T-cell (primary cell): ENCODE results near the gene CDH4. TPM values are rescaled to one million over a fixed set of nuclear protein-coding genes. Genes with fewer than 3 reads are reported as not detected.

Source experiments
- ATAC-seq, 4 experiments: fragments of 200-7000 bp in 3 of 4; fragments of 150-1000 bp in 1 of 4; cut with Tn5 transposase; replicated peaks in 1 of 4; 1 replicate in 3 of 4; 2 replicates in 1 of 4; pipeline ENCODE4 v1.10.0; 2021; ENCODE audit warnings: moderate library complexity in 3 of 4, mild to moderate bottlenecking in 2 of 4, moderate number of reproducible peaks in 1 of 4
- CTCF ChIA-PET, 2 donors: fragments of 300-600 bp; sonication (Branson Sonifier 250); formaldehyde crosslinking; loops; one replicate each; lab custom pipeline; 2022; ENCODE audit warnings: antibody characterized with exemption in 2 of 2; lab: Charles Lee
- POLR2A ChIA-PET, 2 donors: fragments of 300-600 bp; sonication (Branson Sonifier 250); formaldehyde crosslinking; loops; one replicate each; lab custom pipeline; 2022; ENCODE audit warnings: antibody characterized with exemption in 2 of 2; lab: Charles Lee
- DNase-seq, 35 experiments: peaks; one replicate each; pipeline versions ENCODE4 v3.0.0 to v3.0.0-alpha.2; 2013 to 2023
- H3K27ac ChIP-seq: one replicate; pipeline ENCODE4 v1.5.1; 2013; ENCODE audit warnings: low read length
- H3K27me3 ChIP-seq, 2 experiments: replicated peaks in 1 of 2; 1 replicate in 1 of 2; 2 replicates in 1 of 2; pipeline versions ENCODE4 v1.6.1 to v1.7.0; 2013; ENCODE audit warnings: low read length in 1 of 2, mixed read lengths in 1 of 2; ENCODE audit not compliant: control insufficient read depth in 2 of 2, insufficient read depth in 2 of 2; ENCODE audit errors: extremely low read depth in 1 of 2
- H3K36me3 ChIP-seq, 2 donors: 1 replicate in 1 of 2; 2 replicates in 1 of 2; pipeline versions ENCODE4 v1.6.1 to v1.7.0; 2013; ENCODE audit warnings: low read length in 1 of 2; ENCODE audit not compliant: control insufficient read depth in 2 of 2, insufficient read depth in 1 of 2; ENCODE audit errors: extremely low read depth in 1 of 2
- H3K4me1 ChIP-seq, 2 experiments: 1 replicate in 1 of 2; 2 replicates in 1 of 2; pipeline versions ENCODE4 v1.6.1 to v1.7.0; 2013; ENCODE audit warnings: low read length in 2 of 2, mixed read lengths in 1 of 2; ENCODE audit not compliant: insufficient read depth in 2 of 2, control insufficient read depth in 1 of 2; ENCODE audit errors: extremely low read depth in 1 of 2
- H3K4me3 ChIP-seq, 2 donors: 1 replicate in 1 of 2; 2 replicates in 1 of 2; pipeline versions ENCODE4 v1.5.1 to v1.7.0; 2013; ENCODE audit warnings: mild to moderate bottlenecking in 2 of 2, low read length in 1 of 2, moderate library complexity in 1 of 2; ENCODE audit not compliant: control insufficient read depth in 1 of 2; ENCODE audit errors: extremely low read depth in 1 of 2
- H3K9me3 ChIP-seq: 2 replicates; pipeline ENCODE4 v1.7.0; 2013
- H3K27ac Mint-ChIP-seq, 2 donors: one replicate each; pipeline ENCODE4 v1.8.0; 2020 to 2021; ENCODE audit warnings: mild to moderate bottlenecking in 2 of 2, mixed read lengths in 2 of 2
- H3K27me3 Mint-ChIP-seq, 2 donors: one replicate each; pipeline ENCODE4 v1.8.0; 2021 to 2022; ENCODE audit warnings: mixed read lengths in 2 of 2
- H3K36me3 Mint-ChIP-seq: one replicate; pipeline ENCODE4 v1.8.0; 2021; ENCODE audit warnings: mixed read lengths
- H3K4me1 Mint-ChIP-seq, 3 donors: one replicate each; pipeline ENCODE4 v1.8.0; 2020 to 2022; ENCODE audit warnings: mixed read lengths in 3 of 3, mild to moderate bottlenecking in 1 of 3
- H3K4me3 Mint-ChIP-seq, 3 donors: one replicate each; pipeline ENCODE4 v1.8.0; 2020 to 2022; ENCODE audit warnings: mild to moderate bottlenecking in 3 of 3, mixed read lengths in 3 of 3, moderate library complexity in 3 of 3
- H3K9me3 Mint-ChIP-seq, 3 donors: one replicate each; pipeline ENCODE4 v1.8.0; 2020 to 2022; ENCODE audit warnings: mixed read lengths in 3 of 3
- WGBS: methylation state at CpG from one replicate; pipeline ENCODE4 v1.1.5; 2013; ENCODE audit warnings: missing lambda C conversion rate; ENCODE audit not compliant: insufficient coverage; 5-methylcytosine and 5-hydroxymethylcytosine counted together
- total RNA-seq, 35 experiments: library from RNA in 6 of 35; stranded (reverse) in 6 of 35; fragments of 120-200 nt in 1 of 35; gene quantifications; one replicate each; pipeline versions ENCODE4 v1.2.1 to v1.2.4 and lab custom pipeline; 2013 to 2026

Gene CDH4
- total RNA-seq, 5 donors from 2014 or later (not counting 1 experiment from before 2014, with no cell fraction given) = 0.06 to 0.64 (median 0.14) TPM

DNA sequence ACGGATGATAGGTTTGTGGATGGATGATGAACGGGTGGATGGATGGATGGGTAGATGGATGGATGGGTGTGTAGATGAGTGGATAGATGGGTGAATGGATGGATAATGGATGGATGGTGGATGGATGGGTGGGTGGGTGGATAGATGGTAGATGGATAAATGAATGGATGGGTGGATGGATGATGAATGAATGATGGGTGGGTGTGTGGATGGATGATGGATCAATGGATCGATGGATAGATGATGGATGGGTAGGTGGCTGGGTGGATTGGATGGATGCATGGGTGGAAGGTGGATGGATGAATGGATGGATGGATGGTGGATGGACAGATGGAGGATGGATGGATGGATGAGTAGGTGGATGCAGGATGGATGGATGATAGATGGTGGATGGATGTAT, 419.5 kb downstream of the CDH4 start:
- Histone ChIP-seq H3K27ac (no peak overlapping the region), H3K36me3 (no peaks in the 10 kb centered on the region), H3K9me3 (no peaks in the 10 kb centered on the region), H3K4me1 (no peaks in the 10 kb centered on the region), H3K4me3 (no peak overlapping the region), H3K27me3 (peaks cover 0 to 22% of the 10 kb centered on the region in 2 experiments)
- 92% methylated on average over 3 of the region's 3 CpGs for WGBS
- H3K27ac Mint-ChIP-seq = no peak overlapping the region
- no peaks in the 10 kb centered on the region for H3K9me3 Mint-ChIP-seq
- no peak overlapping the region for H3K4me3 Mint-ChIP-seq
- ATAC-seq (no peak), DNase-seq (no peak)
- H3K27me3 Mint-ChIP-seq = peaks cover 4 to 12% of the 10 kb centered on the region in 2 donors
- no peaks in the 10 kb centered on the region for H3K4me1 Mint-ChIP-seq
- ChIA-PET POLR2A (no interaction called here), CTCF (no interaction called here)
- no peaks in the 10 kb centered on the region for H3K36me3 Mint-ChIP-seq

DNA sequence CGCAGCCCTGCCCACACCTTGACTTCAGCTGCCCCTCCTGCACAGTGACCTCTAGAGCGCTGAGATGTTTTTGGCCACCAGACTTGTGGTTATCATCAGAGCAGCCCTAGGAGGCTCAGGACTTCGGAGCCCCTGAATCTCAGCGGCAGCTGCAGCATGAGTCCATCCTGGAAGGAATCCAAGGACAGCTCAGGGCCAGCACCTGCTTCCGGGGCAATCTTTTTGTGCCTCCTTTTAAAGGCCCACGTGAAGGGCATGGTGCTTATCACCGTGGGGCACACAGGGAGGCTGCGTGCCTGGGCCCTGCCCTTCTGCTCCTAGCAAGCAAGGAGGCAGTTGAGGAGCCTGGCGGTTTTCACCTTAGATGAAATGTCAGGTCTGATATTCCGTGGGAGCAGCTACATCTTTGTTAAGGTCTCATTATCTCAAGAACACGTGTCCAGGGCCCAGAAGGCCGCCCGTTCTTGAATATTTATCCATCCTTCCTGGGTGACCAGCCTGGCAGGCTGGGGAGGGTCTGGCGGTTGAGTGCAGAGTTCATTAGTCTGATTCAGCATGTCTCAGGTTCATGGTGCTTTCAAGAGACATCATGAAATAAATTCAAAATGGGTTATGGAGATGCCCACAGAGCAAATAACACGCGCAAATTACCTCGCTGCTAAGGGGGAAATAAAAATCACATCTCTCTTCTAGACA, 421.2 kb downstream of the CDH4 start:
- Mint-ChIP-seq H3K36me3 (no peaks in the 10 kb centered on the region), H3K27me3 (peaks cover 4% of the 10 kb centered on the region in 2 donors), H3K4me1 (no peaks in the 10 kb centered on the region), H3K9me3 (no peaks in the 10 kb centered on the region), H3K4me3 (no peak overlapping the region), H3K27ac (no peak overlapping the region)
- no peak for DNase-seq
- Histone ChIP-seq H3K36me3 (no peaks in the 10 kb centered on the region), H3K4me3 (no peak overlapping the region), H3K27me3 (peaks cover 0 to 8% of the 10 kb centered on the region in 2 experiments), H3K27ac (no peak overlapping the region), H3K4me1 (no peaks in the 10 kb centered on the region), H3K9me3 (no peaks in the 10 kb centered on the region)
- ATAC-seq = no peak
- WGBS = 79% methylated on average over 13 of the region's 17 CpGs
- POLR2A ChIA-PET = no interaction called here
- CTCF ChIA-PET = no interaction called here

DNA sequence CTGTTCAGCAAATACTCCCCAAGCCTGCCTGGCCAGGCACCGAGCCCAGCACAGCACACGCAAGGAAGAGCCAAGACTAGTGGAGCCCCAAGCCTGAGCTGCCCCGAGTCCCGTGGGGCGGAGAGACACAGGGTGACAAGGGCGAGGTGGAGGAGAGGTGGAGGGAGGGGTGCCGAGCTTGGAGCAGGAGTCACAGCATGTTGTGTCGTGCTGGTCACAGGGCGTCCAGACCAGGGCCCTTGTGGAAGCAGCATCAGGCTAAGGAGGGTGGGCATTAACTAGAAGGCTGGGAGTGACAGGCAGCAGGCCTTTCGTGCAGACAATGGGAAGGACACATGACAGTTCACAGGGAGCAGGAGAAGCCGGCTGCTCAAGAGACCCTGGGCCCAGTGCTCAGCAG, 422.1 kb downstream of the CDH4 start:
- WGBS = 74% methylated on average over 9 of the region's 11 CpGs

DNA sequence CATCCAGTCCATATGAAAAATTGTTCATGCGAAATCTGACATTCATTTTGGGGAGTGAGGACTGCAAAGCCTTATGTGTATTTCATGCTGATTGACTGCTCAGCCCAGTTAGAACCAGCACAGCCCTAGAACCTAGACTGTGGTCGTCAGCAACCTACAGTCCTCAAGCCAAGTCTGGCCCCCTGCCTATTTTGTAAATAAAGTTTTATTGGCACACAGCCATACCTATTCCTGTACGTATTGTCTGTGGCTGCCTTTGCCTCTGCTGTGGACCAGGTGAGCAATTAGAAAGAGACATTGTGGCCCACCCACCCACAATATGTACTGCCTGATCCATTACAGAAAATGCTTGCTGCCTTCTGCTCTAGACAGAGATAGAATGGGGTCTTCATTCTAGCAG, 422.6 kb downstream of the CDH4 start:
- POLR2A ChIA-PET = no interaction called here

More for the DNA sequence above, 422.1 kb downstream of the CDH4 start:
- no peak overlapping the region for H3K4me3 Mint-ChIP-seq
- no peak overlapping the region for H3K4me3 ChIP-seq
- no peaks in the 10 kb centered on the region for H3K36me3 ChIP-seq
- H3K4me1 Mint-ChIP-seq = no peaks in the 10 kb centered on the region
- H3K4me1 ChIP-seq = no peaks in the 10 kb centered on the region
- H3K27me3 Mint-ChIP-seq = peaks cover 0 to 4% of the 10 kb centered on the region in 2 donors
- DNase-seq = no peak
- ATAC-seq = no peak
- H3K36me3 Mint-ChIP-seq = no peaks in the 10 kb centered on the region
- ChIA-PET POLR2A (no interaction called here), CTCF (no interaction called here)
- H3K27ac ChIP-seq = no peak overlapping the region
- no peaks in the 10 kb centered on the region for H3K9me3 Mint-ChIP-seq
- H3K27ac Mint-ChIP-seq = no peak overlapping the region
- H3K27me3 ChIP-seq = peaks cover 0 to 5% of the 10 kb centered on the region in 2 experiments
- H3K9me3 ChIP-seq = no peaks in the 10 kb centered on the region

DNA sequence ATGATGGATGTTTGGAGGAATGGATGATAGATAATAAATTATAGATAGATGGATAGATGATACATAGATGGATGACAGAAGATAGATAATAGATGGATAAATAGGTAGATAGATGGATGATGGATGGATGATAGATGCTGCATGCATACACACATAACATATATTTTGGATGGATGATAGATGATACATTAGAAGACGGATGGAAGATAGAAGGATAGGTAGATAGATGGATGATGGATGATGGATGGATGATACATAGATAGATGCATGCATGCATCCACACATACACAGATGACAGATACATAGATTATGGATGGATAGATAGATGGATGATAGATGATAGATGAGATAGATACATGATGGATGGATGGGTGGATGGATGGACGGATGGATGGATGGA, 425.9 kb downstream of the CDH4 start:
- Mint-ChIP-seq H3K27me3 (no peaks in the 10 kb centered on the region), H3K4me3 (no peak overlapping the region), H3K27ac (no peak overlapping the region), H3K36me3 (no peaks in the 10 kb centered on the region), H3K4me1 (no peaks in the 10 kb centered on the region), H3K9me3 (no peaks in the 10 kb centered on the region)
- H3K36me3 ChIP-seq = no peaks in the 10 kb centered on the region
- H3K4me1 ChIP-seq = no peaks in the 10 kb centered on the region
- ChIA-PET POLR2A (no interaction called here), CTCF (no interaction called here)
- H3K9me3 ChIP-seq = no peaks in the 10 kb centered on the region
- H3K27me3 ChIP-seq = peaks cover 0 to 10% of the 10 kb centered on the region in 2 experiments
- DNase-seq (no peak), ATAC-seq (no peak)
- WGBS = 85% methylated on average over 1 of the region's 2 CpGs
- no peak overlapping the region for H3K27ac ChIP-seq
- H3K4me3 ChIP-seq = no peak overlapping the region

More for the DNA sequence above, 422.6 kb downstream of the CDH4 start:
- Histone ChIP-seq H3K4me1 (no peaks in the 10 kb centered on the region), H3K36me3 (no peaks in the 10 kb centered on the region), H3K9me3 (no peaks in the 10 kb centered on the region), H3K27me3 (peaks cover 0 to 10% of the 10 kb centered on the region in 2 experiments), H3K4me3 (no peak overlapping the region), H3K27ac (no peak overlapping the region)
- ATAC-seq (no peak), DNase-seq (no peak)
- no peak overlapping the region for H3K27ac Mint-ChIP-seq
- CTCF ChIA-PET = no interaction called here
- H3K27me3 Mint-ChIP-seq = peaks cover 0 to 4% of the 10 kb centered on the region in 2 donors
- no peaks in the 10 kb centered on the region for H3K9me3 Mint-ChIP-seq
- WGBS = 50% methylated on average over 1 of the region's 3 CpGs
- H3K4me3 Mint-ChIP-seq = no peak overlapping the region
- H3K36me3 Mint-ChIP-seq = no peaks in the 10 kb centered on the region
- no peaks in the 10 kb centered on the region for H3K4me1 Mint-ChIP-seq

DNA sequence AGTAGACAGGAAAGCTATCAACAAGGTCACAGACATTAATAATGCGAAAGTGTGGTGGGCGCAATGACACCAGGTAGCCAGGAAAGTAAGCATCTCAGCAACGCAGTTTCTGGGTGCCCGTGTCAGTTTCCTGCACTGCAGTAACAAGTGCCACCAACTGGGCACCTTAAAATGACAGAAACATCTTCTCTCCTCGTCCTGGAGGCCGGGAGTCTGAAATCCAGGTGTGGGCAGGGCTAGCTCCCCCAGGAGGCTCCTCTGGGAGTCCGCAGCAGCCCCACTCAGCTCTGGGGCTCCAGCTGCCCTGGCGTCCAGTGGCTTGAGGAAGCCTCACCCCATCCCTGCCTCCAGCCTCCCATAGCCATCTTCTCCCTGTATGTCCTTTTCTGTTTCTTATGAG, 426.4 kb downstream of the CDH4 start:
- no peaks in the 10 kb centered on the region for H3K4me1 Mint-ChIP-seq
- CTCF ChIA-PET = no interaction called here
- no peaks in the 10 kb centered on the region for H3K36me3 Mint-ChIP-seq
- H3K9me3 Mint-ChIP-seq = no peaks in the 10 kb centered on the region
- WGBS = 78% methylated on average over 7 of the region's 8 CpGs
- no peaks in the 10 kb centered on the region for H3K36me3 ChIP-seq
- ATAC-seq (no peak), DNase-seq (no peak)
- no peak overlapping the region for H3K4me3 Mint-ChIP-seq
- H3K9me3 ChIP-seq = no peaks in the 10 kb centered on the region
- H3K27me3 ChIP-seq = peaks cover 0 to 10% of the 10 kb centered on the region in 2 experiments
- no peaks in the 10 kb centered on the region for H3K4me1 ChIP-seq
- no peaks in the 10 kb centered on the region for H3K27me3 Mint-ChIP-seq
- POLR2A ChIA-PET = no interaction called here
- H3K27ac ChIP-seq = no peak overlapping the region
- H3K27ac Mint-ChIP-seq = no peak overlapping the region
- H3K4me3 ChIP-seq = no peak overlapping the region
